D721Med (cell line): ENCODE results near the gene HNF4A.

Experiments used
- DNase-seq: peaks from one replicate; pipeline ENCODE4 v3.0.0; 2011; ENCODE audit warnings: low spot score; ENCODE audit not compliant: insufficient read length
- FAIRE-seq: peaks from 2 replicates; lab custom pipeline; 2011; peaks lifted over from hg19 to GRCh38; lab: Jason Lieb, UNC
- TF ChIP-seq, protein P1 (sequence below): IDR thresholded peaks from 2 replicates; pipeline ENCODE4 v1.5.1; 2012; ENCODE audit warnings: mild to moderate bottlenecking, control low read depth; ENCODE audit not compliant: insufficient read depth; ENCODE audit errors: missing control alignments

The HNF4A gene

GRCh38 chr20:44412402-44413144 is 57.1 kb downstream of the HNF4A start:
- TF ChIP-seq, protein P1, sequence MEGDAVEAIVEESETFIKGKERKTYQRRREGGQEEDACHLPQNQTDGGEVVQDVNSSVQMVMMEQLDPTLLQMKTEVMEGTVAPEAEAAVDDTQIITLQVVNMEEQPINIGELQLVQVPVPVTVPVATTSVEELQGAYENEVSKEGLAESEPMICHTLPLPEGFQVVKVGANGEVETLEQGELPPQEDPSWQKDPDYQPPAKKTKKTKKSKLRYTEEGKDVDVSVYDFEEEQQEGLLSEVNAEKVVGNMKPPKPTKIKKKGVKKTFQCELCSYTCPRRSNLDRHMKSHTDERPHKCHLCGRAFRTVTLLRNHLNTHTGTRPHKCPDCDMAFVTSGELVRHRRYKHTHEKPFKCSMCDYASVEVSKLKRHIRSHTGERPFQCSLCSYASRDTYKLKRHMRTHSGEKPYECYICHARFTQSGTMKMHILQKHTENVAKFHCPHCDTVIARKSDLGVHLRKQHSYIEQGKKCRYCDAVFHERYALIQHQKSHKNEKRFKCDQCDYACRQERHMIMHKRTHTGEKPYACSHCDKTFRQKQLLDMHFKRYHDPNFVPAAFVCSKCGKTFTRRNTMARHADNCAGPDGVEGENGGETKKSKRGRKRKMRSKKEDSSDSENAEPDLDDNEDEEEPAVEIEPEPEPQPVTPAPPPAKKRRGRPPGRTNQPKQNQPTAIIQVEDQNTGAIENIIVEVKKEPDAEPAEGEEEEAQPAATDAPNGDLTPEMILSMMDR, result no peak
- no peak for FAIRE-seq
- DNase-seq, result no peak

DNA sequence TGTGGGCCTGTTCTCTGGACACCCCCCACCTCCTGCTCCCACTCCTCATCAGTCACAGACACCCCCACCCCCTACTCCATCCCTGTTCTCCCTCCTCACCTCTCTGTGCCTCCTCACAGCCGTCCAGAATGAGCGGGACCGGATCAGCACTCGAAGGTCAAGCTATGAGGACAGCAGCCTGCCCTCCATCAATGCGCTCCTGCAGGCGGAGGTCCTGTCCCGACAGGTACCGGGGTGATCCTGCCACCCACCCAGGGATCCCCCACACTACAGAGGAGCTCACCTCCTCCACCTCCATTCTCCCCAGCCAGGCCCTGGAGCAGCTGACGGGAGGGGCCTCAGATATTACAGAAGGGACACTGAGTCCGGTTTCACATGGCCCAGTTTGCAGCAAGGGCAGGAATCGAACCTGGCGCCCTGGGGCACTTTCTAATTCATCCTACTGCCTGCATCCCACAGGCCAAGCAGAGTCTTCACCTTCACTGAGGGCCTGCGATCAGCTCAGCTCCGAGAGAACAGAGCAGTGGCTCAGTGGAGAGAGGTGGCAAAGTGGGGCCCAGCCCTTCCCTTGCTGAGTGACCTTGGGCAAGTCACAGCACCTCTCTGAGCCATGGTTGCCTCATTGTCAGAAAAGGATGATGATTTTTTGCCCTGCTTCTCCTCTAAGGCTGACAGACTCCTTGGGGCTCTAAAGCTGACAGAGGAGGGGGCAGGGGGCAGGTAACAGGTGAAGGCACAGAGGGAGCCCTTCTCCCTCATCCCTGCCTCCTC is 58.3 kb downstream of the HNF4A start:
- TF ChIP-seq, protein P1, result no peak
- no peak for DNase-seq
- no peak for FAIRE-seq

GRCh38 chr20:44414346-44414714 is 58.8 kb downstream of the HNF4A start:
- DNase-seq (no peak), FAIRE-seq (no peak)
- TF ChIP-seq, protein P1, result no peak

- TF ChIP-seq, protein P1, result no peak
- DNase-seq, result no peak
- FAIRE-seq, result no peak
Observed at GRCh38 chr20:44414808-44415207, 59.3 kb downstream of the HNF4A start.

DNA sequence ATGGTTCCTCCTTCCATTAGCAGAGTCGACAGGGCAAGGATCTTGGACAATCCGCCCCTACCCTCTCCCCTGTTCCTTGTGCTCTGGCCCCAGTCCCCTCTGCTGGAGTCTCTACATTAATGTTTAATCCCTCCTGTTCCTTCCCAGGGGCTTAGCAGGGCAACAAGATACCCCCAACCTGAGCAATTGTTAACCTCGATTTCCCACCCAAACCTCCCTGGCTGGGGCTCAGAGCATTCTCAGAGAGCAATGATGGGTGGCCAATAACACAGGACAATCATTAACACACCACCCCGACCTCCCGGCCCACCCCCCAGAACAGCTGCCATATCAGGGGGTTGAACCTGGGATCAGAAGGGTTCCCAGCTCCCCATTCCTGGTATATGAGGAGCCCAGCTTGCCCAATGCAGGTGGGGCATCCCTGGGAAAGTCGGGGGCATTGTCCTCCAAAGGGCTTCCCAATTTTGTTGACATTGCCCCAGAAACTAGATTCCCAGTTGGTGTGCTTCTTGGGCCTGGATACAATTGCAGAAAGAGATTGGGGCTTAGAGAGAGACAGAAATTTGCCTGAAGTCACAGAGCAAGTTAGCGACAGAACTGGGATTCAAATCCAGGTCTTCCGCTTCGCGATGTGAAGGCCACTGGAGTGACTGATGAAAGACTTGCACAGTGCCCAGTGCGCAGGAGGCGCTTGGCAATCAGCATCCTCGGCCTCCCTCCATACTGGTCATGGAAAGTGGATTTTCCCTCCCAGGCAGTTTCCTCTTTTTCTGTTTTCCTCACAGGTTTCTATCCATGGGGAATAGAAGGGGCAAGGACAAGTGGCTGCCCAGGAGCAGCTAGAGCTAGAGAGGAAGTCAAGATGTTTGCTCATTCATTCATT is 60.6 kb downstream of the HNF4A start:
- TF ChIP-seq, protein P1, result no peak
- FAIRE-seq (no peak), DNase-seq (no peak)

DNA sequence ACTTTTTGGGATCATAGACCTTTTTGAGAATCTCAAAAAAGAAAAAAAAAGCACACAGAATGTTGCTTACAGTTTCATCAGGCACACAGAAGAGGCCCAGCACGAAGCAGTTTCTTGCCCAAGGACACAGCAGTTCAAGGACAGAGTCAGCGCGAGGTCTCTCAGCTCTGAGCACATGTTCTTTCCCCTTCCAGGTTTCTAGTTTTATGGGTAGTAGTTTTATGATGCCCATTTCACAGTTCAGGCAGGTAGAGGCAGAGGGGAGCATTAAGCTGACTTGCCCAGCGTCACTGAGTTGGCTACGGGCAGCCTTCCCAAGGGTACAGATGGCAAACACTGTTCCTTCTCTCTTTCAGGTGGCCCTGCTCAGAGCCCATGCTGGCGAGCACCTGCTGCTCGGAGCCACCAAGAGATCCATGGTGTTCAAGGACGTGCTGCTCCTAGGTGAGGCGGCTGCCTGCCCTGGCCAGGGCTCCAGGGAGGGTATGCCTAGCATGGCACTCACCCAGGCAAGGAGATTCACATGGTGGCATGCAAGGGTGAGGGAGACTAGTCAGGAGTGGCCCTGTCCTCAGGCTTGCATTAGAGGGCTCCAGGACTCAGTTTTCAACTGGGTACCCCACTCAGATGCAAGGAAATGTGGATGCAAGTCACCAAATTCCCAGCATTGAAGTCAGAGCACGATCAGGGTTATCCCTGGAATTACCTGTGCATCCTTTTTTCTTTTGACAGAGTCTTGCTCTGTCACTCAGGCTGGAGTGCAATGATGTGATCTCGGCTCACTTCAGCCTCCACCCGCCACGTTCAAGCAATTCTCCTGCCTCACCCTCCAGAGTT is 62.8 kb downstream of the HNF4A start:
- no peak for FAIRE-seq

More for the DNA sequence above, 62.8 kb downstream of the HNF4A start:
- TF ChIP-seq, protein P1, result no peak
- no peak for DNase-seq
